Fibroblast of upper back skin (primary cell): ENCODE measurements around the gene OR7D2.

Experiments used
- DNase-seq: peaks from one replicate; pipeline ENCODE4 v3.0.0-alpha.2; 2013

OR7D2 gene

DNA sequence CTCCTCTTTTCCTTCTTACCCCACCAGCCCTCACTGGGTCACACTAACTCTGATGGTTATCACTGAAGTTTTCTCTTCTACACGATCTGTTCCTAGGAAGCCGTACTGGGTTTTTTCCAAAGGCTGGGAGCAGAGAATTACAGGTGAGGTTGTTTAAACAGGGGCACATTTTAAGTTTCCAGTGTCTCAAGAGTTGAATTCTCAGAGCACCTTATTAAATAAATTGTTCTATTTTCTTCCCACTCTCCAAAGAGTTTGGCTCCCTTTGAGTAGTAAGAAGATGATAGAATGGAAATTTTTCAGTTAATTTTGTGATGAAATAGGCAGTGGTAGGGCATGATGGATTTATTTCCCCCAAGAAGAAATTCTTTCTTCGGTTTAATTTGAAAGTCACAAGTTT, 40.7 kb downstream of the OR7D2 start, which contains the start of gene OR7D4:
Gene OR7D4, minus strand, starts transcription at position 101 of the 400 bp plus-strand sequence. CDS start 4,752 bp downstream, outside the sequence.
- no peak for DNase-seq
